GM19324 (cell line): ENCODE results near the gene MRFAP1.
A peak's percentile ranks its signal among the peaks of the same experiment; 100 is the strongest.

ENCODE experiments used
- ATAC-seq: cut with Tn5 transposase; IDR thresholded peaks from one replicate; pipeline ENCODE4 v1.9.1; 2021; ENCODE audit warnings: mild to moderate bottlenecking, moderate library complexity; ENCODE audit not compliant: unreplicated experiment, low FRiP score

Gene MRFAP1

GRCh38 chr4:6640292-6641163, at the start of gene MRFAP1:
Gene MRFAP1, plus strand, starts transcription at chr4:6640685. Its CDS starts 178 bp downstream, at chr4:6640863.
- ATAC-seq: peak; percentile 91

- ATAC-seq: no peak
Measured at GRCh38 chr4:6591313-6591712, 49.2 kb upstream of the MRFAP1 start.

GRCh38 chr4:6591781-6592180, 48.7 kb upstream of the MRFAP1 start:
- ATAC-seq: no peak

- no peak for ATAC-seq
Measured at GRCh38 chr4:6592804-6593563, 47.5 kb upstream of the MRFAP1 start.

GRCh38 chr4:6594341-6594740, 46.1 kb upstream of the MRFAP1 start:
- no peak for ATAC-seq

GRCh38 chr4:6594826-6595355, 45.6 kb upstream of the MRFAP1 start:
- ATAC-seq: no peak

- no peak for ATAC-seq
Measured at GRCh38 chr4:6595897-6596537, 44.5 kb upstream of the MRFAP1 start.

- ATAC-seq: no peak
Measured at GRCh38 chr4:6596948-6597347, 43.5 kb upstream of the MRFAP1 start.

- ATAC-seq: no peak
Measured at GRCh38 chr4:6598127-6598526, 42.4 kb upstream of the MRFAP1 start.

- ATAC-seq: no peak
Measured at GRCh38 chr4:6598641-6599040, 41.8 kb upstream of the MRFAP1 start.

GRCh38 chr4:6601661-6602250, 38.7 kb upstream of the MRFAP1 start:
- ATAC-seq: no peak

- ATAC-seq: no peak
Measured at GRCh38 chr4:6602289-6602688, 38.2 kb upstream of the MRFAP1 start.

GRCh38 chr4:6603128-6603527, 37.4 kb upstream of the MRFAP1 start:
- no peak for ATAC-seq

- no peak for ATAC-seq
Measured at GRCh38 chr4:6605114-6605513, 35.4 kb upstream of the MRFAP1 start.

- ATAC-seq: no peak
Measured at GRCh38 chr4:6605605-6606004, 34.9 kb upstream of the MRFAP1 start.

GRCh38 chr4:6606465-6607235, 33.8 kb upstream of the MRFAP1 start:
- ATAC-seq: no peak

- no peak for ATAC-seq
Measured at GRCh38 chr4:6607368-6608055, 33.0 kb upstream of the MRFAP1 start.

GRCh38 chr4:6608758-6609414, 31.6 kb upstream of the MRFAP1 start:
- ATAC-seq: no peak
